HG03354 (cell line): ENCODE measurements around the gene AZU1.

Experiments used
- ATAC-seq: cut with Tn5 transposase; IDR thresholded peaks from one replicate; pipeline ENCODE4 v1.9.1; 2021; ENCODE audit warnings: mild to moderate bottlenecking; ENCODE audit not compliant: unreplicated experiment, poor library complexity, severe bottlenecking

Gene AZU1, protein sequence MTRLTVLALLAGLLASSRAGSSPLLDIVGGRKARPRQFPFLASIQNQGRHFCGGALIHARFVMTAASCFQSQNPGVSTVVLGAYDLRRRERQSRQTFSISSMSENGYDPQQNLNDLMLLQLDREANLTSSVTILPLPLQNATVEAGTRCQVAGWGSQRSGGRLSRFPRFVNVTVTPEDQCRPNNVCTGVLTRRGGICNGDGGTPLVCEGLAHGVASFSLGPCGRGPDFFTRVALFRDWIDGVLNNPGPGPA

DNA sequence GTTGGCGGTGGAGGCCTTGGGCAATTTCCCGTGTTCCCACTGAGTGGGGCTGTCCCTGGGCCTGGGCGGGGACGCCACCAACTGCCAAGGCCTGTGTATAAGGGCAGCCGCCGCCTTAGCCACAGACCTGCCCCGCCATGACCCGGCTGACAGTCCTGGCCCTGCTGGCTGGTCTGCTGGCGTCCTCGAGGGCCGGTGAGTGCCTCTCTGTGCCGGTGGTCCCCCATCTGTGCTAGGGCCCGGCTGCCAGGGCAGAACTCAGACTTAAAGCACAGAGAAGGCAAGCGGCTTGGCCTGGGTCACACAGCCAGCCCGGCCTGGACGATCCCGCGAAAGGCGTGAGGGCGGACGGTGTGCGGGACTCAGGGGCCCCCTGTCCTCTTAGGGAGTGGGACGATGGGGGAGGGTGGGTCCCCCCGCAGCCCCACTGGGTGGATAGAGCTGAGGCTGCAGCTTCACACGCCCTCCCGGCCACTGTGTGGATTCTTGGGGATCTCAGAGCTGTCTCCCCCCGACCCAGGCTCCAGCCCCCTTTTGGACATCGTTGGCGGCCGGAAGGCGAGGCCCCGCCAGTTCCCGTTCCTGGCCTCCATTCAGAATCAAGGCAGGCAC lies at the start of gene AZU1:
TSS of gene AZU1 (plus strand) at position 128 of the 612 bp plus-strand sequence. CDS start at position 138, 10 bp downstream.
- no peak for ATAC-seq

DNA sequence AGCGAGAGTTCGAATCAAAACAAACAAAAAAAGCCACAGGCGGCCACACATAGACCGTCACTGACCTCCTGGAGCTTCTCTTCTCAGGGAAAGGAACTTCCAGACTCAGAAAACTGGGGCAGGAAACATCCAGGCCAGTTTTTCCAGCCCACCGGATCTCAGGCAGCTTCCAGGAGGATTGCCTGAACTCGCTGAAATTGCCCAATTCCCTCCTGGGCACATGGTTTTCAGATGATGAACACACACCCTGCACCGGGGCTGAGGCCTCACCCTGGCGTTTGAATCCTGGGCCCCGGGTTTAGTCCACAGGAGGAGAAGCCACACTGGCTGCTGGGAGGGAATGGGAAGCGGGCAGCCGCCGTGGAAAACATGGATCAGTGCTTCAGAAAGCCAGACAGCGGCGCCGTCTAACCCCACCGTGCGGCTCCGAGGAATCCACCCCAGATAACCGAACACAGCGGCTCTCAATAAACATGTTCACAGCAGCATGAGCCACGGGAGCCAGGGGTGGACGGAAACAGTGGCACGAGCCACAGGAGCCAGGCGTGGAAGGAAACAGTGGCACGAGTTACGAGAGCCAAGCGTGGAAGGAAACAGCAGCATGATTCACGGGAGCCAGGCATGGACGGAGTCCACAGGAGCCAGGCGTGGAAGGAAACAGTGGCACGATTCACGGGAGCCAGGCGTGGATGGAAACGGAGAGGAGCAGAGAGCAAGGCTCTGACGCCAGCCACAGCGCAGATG lies 48.6 kb upstream of the AZU1 start:
- ATAC-seq = no peak

DNA sequence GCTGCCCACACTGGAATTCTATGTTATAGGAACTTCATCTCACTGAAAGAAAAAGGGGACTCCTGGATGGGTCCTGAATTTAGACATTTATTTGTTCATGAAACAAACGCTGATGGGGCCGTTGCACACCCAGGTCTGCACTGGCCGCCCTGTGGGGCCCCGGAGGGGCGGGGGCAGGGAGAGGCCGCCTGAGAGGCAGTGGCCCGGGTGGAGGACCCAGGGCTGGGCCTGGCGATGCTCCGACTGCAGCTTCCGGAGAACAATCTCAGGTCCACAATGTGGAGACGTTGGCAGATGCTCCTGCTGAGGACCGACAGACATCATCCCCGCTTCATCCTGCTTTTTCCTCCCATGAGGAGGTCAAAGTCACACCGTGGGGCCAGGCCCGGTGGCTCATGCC lies 46.7 kb upstream of the AZU1 start:
- ATAC-seq = no peak

DNA sequence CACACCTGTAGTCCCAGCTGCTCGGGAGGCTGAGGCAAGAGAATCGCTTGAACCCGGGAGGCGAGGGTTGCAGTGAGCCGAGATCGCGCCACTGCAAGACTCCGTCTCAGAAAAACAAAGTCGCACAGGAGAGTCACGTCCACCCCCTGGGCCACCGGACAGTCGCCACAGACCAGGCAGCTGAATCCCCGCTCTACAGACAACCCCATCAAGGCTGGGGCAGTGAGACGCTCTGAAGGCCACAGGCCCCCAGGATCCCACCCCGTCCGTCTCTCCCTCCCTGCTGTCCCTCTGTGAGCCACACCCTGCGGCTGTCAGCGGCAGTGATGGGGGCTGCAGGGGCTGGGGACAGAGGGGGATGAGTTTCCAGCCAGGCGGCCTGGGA lies 45.8 kb upstream of the AZU1 start:
- ATAC-seq = no peak

DNA sequence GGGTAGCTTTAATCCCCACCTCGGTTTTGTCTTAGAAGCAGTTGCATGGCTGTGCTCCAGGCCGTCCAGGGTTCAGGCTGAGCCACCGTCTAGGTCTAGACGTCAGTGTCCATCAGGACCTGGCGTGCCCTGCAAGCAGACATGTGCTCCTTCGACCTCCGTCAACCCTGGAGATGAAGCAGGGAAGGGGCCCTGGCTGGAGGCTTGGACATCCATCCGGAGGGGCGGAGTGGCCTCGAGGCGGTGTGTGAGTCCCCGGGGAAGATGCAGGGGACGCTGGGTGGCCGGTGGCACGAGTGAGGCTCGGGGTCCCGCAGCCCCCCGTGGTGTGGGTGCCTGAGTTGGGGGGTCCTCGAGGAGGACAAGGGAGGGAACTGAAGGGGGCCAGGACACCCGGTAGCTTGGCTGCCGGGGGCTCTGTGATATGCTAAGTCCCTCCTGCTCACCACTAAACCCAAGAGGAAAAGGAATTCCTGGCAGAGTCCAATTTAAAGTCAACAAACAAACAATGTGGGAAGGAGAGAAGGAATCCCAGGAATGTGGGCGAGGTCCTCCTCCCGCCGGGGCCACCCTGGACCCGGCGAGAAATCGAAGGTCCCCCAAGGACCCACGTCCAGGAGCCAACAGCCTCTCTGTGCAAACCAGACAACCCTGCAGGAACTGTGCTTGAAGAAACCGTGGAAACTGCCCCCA lies 45.3 kb upstream of the AZU1 start:
- ATAC-seq = no peak

DNA sequence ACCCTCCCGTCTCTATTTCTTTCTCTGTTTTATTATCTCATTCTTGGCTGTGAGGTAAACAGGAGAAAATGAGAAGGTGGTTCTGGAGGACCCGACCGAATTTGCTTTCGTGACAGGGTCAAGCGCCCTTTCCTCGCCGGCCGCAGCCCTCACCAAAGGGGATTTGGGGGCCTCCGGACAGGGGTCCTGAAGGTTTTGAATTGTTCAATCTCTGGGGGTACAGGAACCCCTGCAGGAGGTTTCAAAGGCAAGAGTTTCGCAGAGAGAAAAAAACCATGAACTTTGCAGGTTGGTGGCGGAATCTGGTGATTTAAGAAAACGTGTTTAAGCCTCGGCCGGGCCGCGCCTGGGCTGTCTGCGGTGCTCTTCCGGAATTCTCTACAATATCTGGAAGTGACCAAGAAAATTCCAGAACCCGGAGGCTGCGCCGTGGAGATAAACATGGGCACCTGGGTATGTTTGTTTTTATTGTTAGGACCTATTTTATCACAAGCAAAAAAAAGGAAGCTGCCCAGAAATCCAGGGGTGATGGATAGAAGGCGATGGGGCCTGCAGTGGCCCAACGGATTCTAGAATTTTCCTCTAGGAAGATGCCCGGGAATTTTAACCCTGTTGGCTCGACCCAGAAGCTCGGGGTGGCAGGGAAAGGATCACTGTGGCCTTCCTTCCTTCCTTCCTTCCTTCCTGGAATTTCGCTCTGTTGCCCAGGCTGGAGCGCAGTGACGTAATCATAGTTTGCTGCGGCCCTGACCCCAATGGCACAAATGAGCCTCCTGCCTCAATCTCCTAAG lies 44.6 kb upstream of the AZU1 start:
- ATAC-seq = no peak

DNA sequence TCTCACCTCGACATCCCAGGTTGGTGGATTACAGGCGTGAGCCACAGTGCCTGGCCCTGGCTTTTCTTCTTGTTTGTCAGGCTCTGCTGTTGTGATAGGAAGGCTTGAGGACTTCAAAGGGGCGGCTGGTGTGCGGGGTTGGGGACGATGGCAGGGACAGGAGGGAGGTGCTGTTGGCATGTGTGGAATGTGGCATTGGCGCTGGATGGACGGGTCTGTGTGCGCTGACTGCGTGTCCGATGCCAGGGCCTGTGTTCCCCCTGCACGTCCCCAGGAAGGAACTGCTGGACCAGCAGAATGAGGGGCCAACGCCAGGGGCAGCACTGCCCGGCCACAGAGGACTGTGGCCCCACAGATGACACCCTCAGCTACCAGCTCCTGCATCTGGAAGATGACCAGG lies 43.1 kb upstream of the AZU1 start:
- no peak for ATAC-seq

DNA sequence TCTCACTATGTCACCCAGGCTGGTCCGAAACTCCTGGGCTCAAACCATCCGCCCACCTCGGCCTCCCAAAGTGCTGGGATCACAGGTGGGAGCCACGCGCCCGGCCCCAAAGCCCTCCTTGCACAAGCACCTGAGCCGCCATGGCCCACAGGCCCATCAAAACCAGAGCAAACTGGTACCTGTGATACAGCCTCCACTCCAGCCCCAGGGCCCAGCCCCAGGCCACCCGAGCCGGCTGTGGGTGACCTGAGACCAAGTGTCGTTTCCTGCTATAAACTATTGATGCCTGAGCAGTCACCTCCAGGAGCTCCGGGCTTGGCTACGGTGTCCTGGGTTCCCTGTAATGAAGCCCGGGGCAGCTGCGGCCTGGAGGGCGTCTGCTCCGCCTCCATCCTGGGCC lies 40.1 kb upstream of the AZU1 start:
- no peak for ATAC-seq

DNA sequence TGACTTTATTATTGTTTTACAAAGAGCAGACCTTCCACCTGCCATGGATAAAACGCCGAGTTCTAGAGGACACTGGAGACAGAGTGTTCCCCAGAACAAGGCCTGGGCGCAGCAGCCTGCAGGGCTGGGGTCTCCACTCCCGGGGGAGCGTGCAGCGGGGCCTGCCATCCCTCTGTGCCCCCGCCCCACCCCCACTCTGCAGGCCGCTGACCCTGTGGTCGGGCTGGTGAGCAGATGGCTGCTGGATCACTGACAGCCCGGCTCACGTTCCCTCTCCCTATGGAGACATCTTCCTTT lies 39.0 kb upstream of the AZU1 start:
- ATAC-seq = no peak

DNA sequence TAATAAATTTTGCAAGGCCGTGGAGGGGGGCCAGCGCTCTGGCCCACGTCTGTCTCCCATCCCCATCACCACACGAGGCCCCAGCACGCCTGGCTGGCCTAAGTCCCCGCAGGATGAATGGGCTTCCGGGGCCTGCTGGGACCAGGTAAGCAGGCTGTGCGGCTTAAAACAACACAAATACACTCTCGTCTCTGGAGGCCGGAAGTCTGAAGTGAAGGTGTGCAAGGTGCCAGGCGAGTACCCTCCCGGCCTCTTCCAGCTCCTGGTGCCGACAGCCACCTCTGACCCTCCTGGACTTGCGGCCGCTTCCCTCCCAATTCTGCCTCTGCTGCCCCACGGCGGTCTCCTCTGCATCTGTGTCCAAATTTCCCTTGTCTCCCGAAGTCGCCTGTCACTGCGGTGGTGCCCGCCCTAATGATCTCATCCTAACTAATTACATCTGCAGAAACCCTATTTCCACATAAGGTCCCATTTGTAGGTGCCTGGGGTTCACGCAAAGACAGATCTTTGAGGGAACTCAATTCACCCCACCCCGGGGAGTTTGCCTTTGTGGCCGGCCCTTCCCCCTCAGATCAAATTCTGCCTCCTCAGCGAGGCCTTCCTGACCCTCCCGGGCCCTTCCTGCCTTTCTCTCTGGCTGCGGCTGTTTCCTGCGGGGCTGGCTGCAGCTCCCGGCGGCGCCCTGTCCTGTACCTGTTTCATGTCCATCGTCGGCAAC lies 38.5 kb upstream of the AZU1 start:
- ATAC-seq = no peak

DNA sequence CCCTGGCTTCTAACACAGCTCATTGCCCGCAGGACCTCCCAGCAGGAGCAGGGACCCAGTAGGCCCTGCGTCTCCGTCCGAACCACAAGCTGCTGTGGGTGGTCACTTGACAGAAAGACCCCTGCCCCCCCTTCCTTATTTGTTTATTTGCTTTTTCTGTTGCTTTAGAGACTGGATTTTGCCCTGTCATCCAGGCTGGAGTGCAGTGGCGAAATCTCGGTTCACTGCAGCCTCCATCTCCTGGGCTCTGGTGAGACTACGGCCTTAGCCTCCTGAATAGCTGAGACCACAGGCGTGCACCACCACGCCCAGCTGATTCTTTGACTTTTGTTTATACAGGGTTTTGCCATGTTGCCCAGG lies 38.0 kb upstream of the AZU1 start:
- ATAC-seq = no peak

DNA sequence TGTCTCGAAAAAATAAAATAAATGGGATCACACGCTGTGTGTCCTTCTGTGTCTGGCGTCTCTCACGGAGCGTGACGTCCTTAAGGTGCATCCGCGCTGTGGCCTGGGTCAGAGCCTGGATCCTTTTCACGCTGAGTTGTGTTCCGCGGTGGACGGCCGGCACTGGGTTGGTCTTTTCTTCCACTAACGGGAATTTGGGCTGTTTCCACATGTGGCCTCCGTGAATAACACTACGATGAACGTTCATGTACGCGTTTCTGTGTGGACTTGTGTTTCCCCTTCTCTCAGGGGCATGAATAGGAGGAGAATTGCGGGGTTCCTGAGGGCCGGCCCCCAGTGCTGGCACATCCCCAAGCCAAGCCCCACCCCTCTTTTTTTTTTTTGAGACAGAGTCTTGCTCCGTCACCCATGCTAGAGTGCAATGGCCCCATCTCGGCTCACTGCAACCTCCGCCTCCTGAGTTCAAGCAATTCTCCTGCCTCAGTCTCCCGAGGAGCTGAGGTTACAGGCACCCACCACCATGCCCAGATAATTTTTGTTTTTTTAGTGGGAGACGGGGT lies 36.5 kb upstream of the AZU1 start:
- no peak for ATAC-seq

DNA sequence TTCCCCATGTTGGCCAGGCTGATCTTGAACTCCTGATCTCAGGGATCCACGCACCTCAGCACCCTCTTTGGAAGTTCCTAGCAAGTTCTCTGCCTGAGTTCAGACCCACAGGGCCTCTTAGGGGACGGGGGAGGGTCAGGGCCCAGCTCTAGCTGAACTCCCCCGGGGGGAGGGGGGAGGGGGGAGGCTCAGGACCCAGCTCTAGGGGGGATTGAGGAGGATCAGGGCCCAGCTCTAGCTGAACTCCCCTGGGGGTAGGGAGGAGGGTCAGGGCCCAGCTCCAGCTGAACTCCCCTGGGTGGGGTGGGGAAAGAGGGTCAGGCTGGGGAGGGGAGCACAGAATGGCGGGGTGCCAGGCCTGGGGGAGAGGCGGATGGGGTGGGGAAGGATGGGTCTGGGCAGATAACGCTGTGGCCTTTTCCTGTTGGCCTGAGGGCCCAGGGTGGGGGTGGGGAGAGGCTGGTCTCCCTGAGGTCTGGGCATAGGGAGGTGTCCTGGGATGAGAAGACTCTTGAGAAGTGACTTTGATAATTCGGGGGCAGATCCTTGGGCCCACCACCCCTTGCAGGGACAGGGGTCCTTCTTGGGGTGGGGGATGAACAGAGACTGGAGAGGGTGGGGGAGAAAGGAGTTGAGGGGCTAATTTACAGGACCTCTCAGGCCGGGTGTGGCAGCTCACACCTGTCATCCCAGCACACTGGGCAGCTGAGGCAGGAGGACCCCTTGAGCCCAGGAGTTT lies 35.9 kb upstream of the AZU1 start:
- no peak for ATAC-seq

DNA sequence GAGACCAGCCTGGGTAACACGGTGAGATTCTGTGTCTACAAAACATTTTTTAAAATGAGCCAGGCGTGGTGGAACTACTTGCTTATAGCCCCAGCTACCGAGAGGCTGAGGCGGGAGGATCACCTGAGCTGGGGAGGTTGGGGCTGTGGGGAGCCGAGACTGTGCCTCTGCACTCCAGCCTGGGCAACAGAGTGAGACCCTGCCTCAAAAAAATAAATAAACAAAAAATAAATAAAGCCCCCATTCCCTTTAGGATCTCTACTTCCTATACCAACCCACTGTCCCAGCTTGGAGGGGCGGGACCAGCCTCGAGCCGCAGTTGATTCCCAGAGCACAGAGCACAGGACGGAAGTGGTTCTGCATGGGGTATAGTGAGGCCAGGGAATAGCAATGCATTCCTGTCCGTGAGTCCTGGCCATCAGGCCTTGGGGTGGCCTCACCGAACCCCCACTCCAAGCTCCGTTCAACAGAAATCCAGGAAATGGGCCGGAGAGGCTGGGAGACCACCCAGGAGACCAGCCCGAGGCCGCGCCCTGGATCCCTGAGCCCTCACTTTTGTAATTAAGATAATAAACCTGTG lies 35.2 kb upstream of the AZU1 start:
- no peak for ATAC-seq

DNA sequence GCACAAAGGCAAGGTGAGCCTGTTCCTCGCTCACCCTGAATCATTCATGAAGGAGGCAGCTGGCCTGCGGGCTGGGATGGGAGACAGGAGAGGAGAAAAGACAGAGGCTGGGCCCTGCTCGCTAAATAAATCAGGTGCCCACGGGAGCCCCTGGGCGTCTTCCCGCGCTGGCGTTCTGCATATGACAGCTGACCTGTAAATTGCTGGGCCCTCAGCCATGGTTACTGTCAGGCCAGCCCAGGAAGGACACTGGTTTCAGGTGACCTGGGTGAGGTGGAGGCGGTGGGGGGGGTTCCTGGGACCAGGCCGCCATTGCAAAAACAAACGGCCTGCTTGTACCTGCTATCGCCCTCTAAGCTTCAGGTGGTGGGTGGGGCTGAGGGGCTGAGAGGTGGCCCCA lies 33.8 kb upstream of the AZU1 start:
- no peak for ATAC-seq

DNA sequence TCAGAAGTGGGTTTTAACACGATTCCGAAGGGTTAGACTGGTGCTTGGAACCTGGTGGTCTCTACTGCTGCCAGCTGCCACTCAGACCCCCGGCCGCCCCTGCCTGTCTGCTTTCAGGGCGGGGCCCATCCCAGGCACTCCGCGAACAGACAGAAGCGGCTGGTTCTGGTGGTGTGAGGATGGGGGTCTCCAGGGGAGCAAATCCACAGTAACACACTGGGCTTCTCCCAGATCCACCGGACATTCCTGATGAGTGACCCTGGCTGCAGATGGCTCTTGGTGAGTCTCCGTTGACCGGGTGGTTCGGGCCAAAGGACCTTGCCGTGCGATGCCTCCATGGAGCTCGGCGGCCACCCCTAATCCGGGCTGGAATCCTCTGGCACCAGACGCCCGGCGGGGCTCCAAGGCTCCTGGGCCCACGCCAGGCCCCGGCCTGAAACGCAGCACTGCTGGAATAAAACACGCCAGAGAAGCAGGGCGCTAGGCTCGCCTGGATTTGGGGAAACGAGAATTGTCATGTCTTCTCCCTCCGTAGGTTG lies 32.5 kb upstream of the AZU1 start:
- no peak for ATAC-seq

DNA sequence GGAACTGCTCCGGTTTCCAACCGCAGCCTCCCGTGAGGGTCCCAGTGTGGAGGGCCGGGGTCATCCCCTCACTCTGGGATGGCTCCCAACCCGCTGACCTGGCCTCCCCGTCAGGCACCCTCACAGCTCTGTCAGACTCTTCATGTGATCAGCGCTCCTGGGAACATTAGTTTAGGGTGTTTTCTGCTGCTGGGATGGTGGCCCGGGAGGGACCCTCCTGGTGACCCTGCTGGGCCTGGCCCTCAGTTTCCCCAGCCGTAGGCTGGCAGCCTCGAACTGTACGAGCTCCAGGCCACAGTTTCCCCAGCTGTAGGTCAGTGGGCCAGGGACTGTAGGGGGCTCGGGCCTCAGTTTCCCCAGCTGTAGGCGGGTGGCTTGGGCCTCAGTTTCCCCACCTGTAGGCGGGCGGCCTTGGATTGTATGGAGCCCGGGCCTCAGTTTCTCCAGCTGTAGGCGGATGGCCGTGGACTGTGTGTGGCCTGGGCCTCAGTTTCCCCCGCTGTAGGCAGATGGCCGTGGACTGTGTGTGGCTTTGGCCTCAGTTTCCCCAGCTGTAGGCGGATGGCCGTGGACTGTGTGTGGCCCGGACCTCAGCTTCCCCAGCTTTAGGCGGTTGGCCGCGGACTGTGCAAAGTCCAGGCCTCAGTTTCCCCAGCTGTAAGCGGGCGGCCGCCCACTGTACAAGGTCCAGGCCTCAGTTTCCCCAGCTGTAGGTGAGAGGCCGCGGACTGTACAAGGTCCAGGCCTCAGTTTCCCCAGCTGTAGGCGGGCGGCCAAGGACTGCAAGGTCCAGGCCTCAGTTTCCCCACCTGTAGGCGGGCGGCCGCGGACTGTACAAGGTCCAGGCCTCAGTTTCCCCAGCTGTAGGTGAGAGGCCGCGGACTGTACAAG lies 31.7 kb upstream of the AZU1 start:
- ATAC-seq = no peak
